Sigmoid colon (tissue), 4 donors: ENCODE results near the gene MMADHC.

Source experiments
- CTCF ChIP-seq, 4 experiments: fragments of 450-650 bp in 3 of 4; fragments of 200-600 bp in 1 of 4; IDR thresholded peaks; one replicate each; pipeline ENCODE4 v1.5.1; 2016 to 2019; ENCODE audit warnings: antibody characterized with exemption in 4 of 4, mild to moderate bottlenecking in 3 of 4, moderate library complexity in 2 of 4
- EP300 ChIP-seq, 4 donors: sonication (generic); formaldehyde crosslinking; IDR thresholded peaks; one replicate each; pipeline ENCODE4 v1.6.1; 2017; ENCODE audit warnings: antibody characterized with exemption in 4 of 4
- POLR2A ChIP-seq, 2 donors: fragments of 450-650 bp; IDR thresholded peaks; one replicate each; pipeline ENCODE4 v1.6.1; 2016; ENCODE audit warnings: antibody characterized with exemption in 2 of 2, mild to moderate bottlenecking in 2 of 2, moderate library complexity in 2 of 2
- POLR2AphosphoS5 ChIP-seq, 4 donors: sonication (generic); formaldehyde crosslinking; IDR thresholded peaks; one replicate each; pipeline ENCODE4 v1.6.1; 2017; ENCODE audit warnings: antibody characterized with exemption in 4 of 4

DNA sequence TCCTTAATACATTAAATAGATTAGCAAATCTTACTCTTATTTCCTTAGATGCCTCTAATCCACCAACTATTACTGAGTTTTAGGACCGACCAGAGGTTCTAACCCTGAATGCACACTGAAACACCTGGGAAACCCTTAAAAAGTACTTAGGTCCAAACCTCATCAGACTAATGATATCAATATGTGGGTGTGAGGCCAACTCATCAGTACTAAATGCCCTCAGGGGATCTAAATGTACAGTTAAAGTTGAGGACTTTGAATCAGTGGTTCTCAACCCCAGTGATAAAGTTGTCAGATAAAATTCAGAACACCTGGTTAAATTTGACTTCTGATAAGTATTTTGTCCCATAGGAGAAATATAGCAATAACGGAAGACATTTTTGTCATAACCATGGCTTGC, 20.9 kb downstream of the MMADHC start:
- no peak for TF ChIP-seq CTCF (IDR thresholded peaks at IDR 0.05)
- no peak for TF ChIP-seq POLR2A (IDR thresholded peaks at IDR 0.05)
- TF ChIP-seq EP300 (IDR thresholded peaks at IDR 0.05), result no peak
- TF ChIP-seq POLR2AphosphoS5 (IDR thresholded peaks at IDR 0.05), result no peak
